SU-DHL-6 (cell line): ENCODE measurements around the gene PKD2.

Experiments
- H2AFZ ChIP-seq: fragments of 200-600 bp; sonication (generic); 2 replicates; pipeline ENCODE4 v1.6.1; 2014; ENCODE audit warnings: low read depth, mild to moderate bottlenecking, moderate library complexity, mixed read lengths, antibody characterized with exemption, low read length; ENCODE audit not compliant: severe bottlenecking
- H3F3A ChIP-seq: fragments of 200-600 bp; shearing (Covaris generic); 2 replicates; pipeline ENCODE4 v1.6.0; 2016; ENCODE audit warnings: antibody characterized with exemption, mild to moderate bottlenecking; ENCODE audit not compliant: insufficient read depth
- H3K27ac ChIP-seq: fragments of 200-600 bp; sonication (generic); 2 replicates; pipeline ENCODE4 v1.5.1; 2016; ENCODE audit warnings: low read depth, mild to moderate bottlenecking, low read length, moderate library complexity, mixed read lengths
- H3K27me3 ChIP-seq: fragments of 200-600 bp; sonication (generic), shearing (Covaris generic); 2 replicates; pipeline ENCODE4 v1.6.0; 2014; ENCODE audit warnings: mild to moderate bottlenecking, low read length
- H3K36me3 ChIP-seq: fragments of 200-600 bp; sonication (generic); 2 replicates; pipeline ENCODE4 v1.6.1; 2014; ENCODE audit warnings: mild to moderate bottlenecking, low read length, mixed read lengths
- H3K4me2 ChIP-seq: fragments of 300-600, 200-600 bp; shearing (Covaris generic), sonication (generic); 2 replicates; pipeline ENCODE4 v1.6.0; 2014; ENCODE audit warnings: low read length, low read depth, mild to moderate bottlenecking; ENCODE audit not compliant: poor library complexity, severe bottlenecking
- H3K4me3 ChIP-seq: fragments of 200-600 bp; sonication (generic); 2 replicates; pipeline ENCODE4 v1.5.1; 2014; ENCODE audit warnings: antibody characterized with exemption, low read length, mild to moderate bottlenecking, mixed read lengths; ENCODE audit not compliant: insufficient read depth, poor library complexity, severe bottlenecking
- H3K79me2 ChIP-seq: fragments of 200-600 bp; sonication (generic); 2 replicates; pipeline ENCODE4 v1.6.1; 2014; ENCODE audit warnings: mild to moderate bottlenecking, low read length, moderate library complexity; ENCODE audit not compliant: insufficient read depth
- H3K9ac ChIP-seq: fragments of 200-600 bp; sonication (generic); 2 replicates; pipeline ENCODE4 v1.7.0; 2014; ENCODE audit warnings: mild to moderate bottlenecking, low read length
- H3K9me2 ChIP-seq: fragments of 200-600 bp; sonication (generic); replicated peaks from 2 replicates; pipeline ENCODE4 v1.6.1; 2014; ENCODE audit warnings: low read length; ENCODE audit not compliant: insufficient read depth
- H3K9me3 ChIP-seq: fragments of 200-600 bp; sonication (generic); 2 replicates; pipeline ENCODE4 v1.6.1; 2014; ENCODE audit warnings: low read length, mixed read lengths; ENCODE audit not compliant: insufficient read depth
- H4K20me1 ChIP-seq: fragments of 200-600 bp; sonication (generic); 2 replicates; pipeline ENCODE4 v1.6.1; 2014; ENCODE audit warnings: low read depth, mild to moderate bottlenecking, antibody characterized with exemption, low read length, moderate library complexity, mixed read lengths
- CTCF ChIP-seq: fragments of 200-600 bp; sonication (generic); IDR thresholded peaks from one replicate; pipeline ENCODE4 v1.5.1; 2017; ENCODE audit warnings: antibody characterized with exemption, mild to moderate bottlenecking, low read length, moderate library complexity; ENCODE audit not compliant: insufficient read depth, poor library complexity, severe bottlenecking
- EZH2phosphoT487 ChIP-seq: fragments of 200-600 bp; sonication (generic), shearing (Covaris generic); conservative IDR thresholded peaks from 2 replicates; pipeline ENCODE4 v1.6.1; 2018; ENCODE audit warnings: mild to moderate bottlenecking, antibody characterized with exemption, low read length, moderate library complexity, mixed read lengths

Gene PKD2

DNA sequence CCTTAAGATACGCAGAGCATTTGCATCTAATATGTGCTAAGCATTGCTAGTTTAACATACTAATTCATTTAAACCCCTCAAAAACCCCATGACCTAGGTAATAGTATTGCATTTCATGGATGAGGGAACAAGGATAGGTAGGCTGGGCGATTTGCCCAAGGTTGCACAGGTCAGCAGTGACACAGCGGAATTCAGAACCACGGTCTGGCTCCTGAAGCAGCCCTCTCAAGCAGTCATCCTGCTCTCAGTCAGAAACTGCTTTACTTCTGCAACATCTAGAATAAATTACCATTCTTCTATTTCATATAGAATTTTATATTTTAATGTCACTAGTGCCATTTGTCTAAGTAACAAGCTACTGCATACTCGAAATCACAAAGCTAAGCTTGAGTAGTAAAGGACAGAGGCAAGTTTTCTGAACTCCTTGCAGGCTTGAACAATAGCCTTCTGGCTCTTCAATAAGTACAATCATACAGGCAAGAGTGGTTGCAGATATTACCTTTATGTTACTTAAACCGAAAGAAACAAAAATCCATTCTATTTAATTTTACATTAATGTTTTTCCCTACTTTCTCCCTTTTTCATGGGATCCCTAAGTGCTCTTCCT is 32.5 kb upstream of the PKD2 start:
- H2AFZ ChIP-seq, result no peak overlapping the region
- H3K27ac ChIP-seq, result no peak overlapping the region
- H4K20me1 ChIP-seq, result no peaks in the 10 kb centered on the region
- H3F3A ChIP-seq, result no peaks in the 10 kb centered on the region
- no peak overlapping the region for H3K9ac ChIP-seq
- no peaks in the 10 kb centered on the region for H3K79me2 ChIP-seq
- no peaks in the 10 kb centered on the region for H3K36me3 ChIP-seq
- H3K4me2 ChIP-seq, result no peak overlapping the region
- TF ChIP-seq EZH2phosphoT487 (no peak), CTCF (no peak)
- no peaks in the 10 kb centered on the region for H3K9me3 ChIP-seq
- no peak overlapping the region for H3K4me3 ChIP-seq
- H3K9me2 ChIP-seq, result no peaks in the 10 kb centered on the region
- H3K27me3 ChIP-seq, result no peaks in the 10 kb centered on the region

DNA sequence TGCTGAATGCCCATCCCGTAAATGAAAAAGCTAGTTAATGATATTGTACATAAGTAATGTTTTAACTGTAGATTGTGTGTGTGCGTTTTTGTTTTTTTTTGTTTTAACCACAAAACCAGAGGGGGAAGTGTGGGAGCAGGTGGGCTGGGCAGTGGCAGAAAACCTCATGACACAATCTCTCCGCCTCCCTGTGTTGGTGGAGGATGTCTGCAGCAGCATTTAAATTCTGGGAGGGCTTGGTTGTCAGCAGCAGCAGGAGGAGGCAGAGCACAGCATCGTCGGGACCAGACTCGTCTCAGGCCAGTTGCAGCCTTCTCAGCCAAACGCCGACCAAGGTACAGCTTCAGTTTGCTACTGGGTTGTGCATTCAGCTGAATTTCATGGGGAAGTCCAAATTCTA is 32.0 kb upstream of the PKD2 start, which contains the start of gene SPP1:
Gene SPP1, plus strand, starts transcription at position 249 of the 400 bp plus-strand sequence. CDS start 1,182 bp downstream, outside the sequence.
- Histone ChIP-seq H3K9me2 (no peaks in the 10 kb centered on the region), H3K36me3 (no peaks in the 10 kb centered on the region), H3F3A (no peaks in the 10 kb centered on the region), H2AFZ (no peak within 1 kb of the TSS), H3K9me3 (no peaks in the 10 kb centered on the region), H3K27ac (no peak within 1 kb of the TSS), H3K27me3 (no peaks in the 10 kb centered on the region), H4K20me1 (no peaks in the 10 kb centered on the region), H3K79me2 (no peaks in the 10 kb centered on the region), H3K4me3 (no peak within 1 kb of the TSS), H3K4me2 (no peak within 1 kb of the TSS), H3K9ac (no peak within 1 kb of the TSS)
- no peak for TF ChIP-seq EZH2phosphoT487
- no peak for TF ChIP-seq CTCF

DNA sequence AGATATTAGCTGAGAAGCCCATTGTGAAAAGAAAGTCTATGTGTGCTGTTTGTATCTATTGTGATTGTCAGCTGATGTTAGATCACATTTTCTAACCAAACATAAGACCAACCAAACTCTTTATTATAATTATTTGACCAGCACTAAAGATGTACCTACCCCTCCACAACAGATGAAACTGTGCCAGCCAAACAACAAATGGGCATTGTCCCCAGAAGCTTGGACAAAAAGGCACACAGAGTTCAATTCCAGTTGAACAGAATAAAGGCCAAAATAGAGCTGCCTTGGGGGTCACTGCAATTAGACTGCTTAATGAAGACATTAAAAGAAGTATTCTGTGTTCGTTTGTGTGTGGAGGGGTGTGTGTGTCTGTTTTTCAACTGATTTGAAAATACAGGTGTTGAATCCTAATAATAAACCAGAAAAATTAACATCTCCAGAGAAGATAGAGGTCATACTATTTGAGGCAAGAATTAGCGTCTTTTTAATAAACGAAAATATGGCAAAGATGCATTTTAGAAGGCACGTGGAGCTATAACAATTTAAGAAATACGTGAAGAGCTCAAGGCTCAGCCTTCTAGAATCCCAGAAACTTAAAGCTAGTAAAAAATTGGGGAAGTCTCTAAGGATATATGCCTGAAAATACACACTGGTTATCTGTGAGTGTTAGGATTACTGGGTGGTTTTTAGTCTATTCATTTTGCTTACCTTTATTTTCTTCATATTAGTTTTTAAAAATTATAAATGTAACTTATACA is 29.7 kb upstream of the PKD2 start:
- Histone ChIP-seq H3K4me2 (no peak overlapping the region), H3K9ac (no peak overlapping the region), H3F3A (no peaks in the 10 kb centered on the region), H3K27me3 (no peaks in the 10 kb centered on the region), H3K36me3 (no peaks in the 10 kb centered on the region), H3K27ac (no peak overlapping the region), H3K4me3 (no peak overlapping the region), H3K79me2 (no peaks in the 10 kb centered on the region), H3K9me2 (no peaks in the 10 kb centered on the region), H2AFZ (no peak overlapping the region), H3K9me3 (no peaks in the 10 kb centered on the region), H4K20me1 (no peaks in the 10 kb centered on the region)
- TF ChIP-seq CTCF (no peak), EZH2phosphoT487 (no peak)
